DOHH2 (cell line): ENCODE results near the gene FGF22.

Experiments
- EZH2phosphoT487 ChIP-seq: fragments of 200-600 bp; sonication (generic); IDR thresholded peaks from 2 replicates; pipeline ENCODE4 v1.6.1; 2017; ENCODE audit warnings: borderline replicate concordance, mild to moderate bottlenecking, antibody characterized with exemption, low read length, moderate library complexity, mixed read lengths
- TF ChIP-seq, protein P1 (sequence below): fragments of 200-600 bp; sonication (generic); IDR thresholded peaks from one replicate; pipeline ENCODE4 v1.5.1; 2014; ENCODE audit warnings: antibody characterized with exemption, mild to moderate bottlenecking, low read depth, low read length; ENCODE audit not compliant: poor library complexity, severe bottlenecking

DNA sequence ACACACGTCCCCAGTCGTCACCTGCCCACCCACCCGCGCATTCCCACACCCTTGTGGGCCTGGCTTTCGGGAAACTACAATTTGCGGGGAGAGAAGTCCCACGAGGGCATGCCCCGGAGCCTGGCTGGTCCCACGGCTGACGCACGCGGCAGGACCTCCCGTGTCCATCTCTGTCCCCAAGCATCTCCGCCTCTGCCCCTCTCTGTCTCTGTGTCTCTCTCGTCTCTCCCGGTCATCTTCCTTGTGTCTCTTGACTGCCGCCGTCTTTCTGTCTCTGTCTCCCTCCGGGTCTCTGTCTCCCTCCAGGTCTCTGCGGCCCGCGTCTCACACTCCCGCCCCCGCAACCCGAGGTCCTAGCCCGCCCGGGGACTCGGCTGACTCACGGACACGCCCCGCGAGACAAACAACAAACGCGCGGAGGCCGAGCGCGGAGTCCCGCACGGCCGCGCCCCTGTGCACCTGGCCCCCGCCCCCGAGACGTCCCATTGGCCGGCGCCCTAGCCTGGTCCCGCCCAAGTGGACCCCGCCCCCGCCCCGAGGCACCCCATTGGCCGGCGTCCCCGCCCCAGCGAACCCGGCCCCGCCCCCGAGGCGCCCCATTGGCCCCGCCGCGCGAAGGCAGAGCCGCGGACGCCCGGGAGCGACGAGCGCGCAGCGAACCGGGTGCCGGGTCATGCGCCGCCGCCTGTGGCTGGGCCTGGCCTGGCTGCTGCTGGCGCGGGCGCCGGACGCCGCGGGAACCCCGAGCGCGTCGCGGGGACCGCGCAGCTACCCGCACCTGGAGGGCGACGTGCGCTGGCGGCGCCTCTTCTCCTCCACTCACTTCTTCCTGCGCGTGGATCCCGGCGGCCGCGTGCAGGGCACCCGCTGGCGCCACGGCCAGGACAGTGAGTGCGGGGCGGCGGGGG, at the start of gene FGF22:
- TF ChIP-seq, protein P1, sequence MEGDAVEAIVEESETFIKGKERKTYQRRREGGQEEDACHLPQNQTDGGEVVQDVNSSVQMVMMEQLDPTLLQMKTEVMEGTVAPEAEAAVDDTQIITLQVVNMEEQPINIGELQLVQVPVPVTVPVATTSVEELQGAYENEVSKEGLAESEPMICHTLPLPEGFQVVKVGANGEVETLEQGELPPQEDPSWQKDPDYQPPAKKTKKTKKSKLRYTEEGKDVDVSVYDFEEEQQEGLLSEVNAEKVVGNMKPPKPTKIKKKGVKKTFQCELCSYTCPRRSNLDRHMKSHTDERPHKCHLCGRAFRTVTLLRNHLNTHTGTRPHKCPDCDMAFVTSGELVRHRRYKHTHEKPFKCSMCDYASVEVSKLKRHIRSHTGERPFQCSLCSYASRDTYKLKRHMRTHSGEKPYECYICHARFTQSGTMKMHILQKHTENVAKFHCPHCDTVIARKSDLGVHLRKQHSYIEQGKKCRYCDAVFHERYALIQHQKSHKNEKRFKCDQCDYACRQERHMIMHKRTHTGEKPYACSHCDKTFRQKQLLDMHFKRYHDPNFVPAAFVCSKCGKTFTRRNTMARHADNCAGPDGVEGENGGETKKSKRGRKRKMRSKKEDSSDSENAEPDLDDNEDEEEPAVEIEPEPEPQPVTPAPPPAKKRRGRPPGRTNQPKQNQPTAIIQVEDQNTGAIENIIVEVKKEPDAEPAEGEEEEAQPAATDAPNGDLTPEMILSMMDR = no peak
- no peak for TF ChIP-seq EZH2phosphoT487
